GM13977 (cell line): ENCODE measurements around the gene TSPAN4.

Experiments used
- DNase-seq: peaks from one replicate; pipeline ENCODE4 v3.0.0; 2012; ENCODE audit warnings: low spot score
- CTCF ChIP-seq: IDR thresholded peaks from 2 replicates; pipeline ENCODE4 v1.5.1; 2012; ENCODE audit warnings: mild to moderate bottlenecking, control low read depth; ENCODE audit not compliant: insufficient read depth; ENCODE audit errors: extremely low read depth, missing control alignments
- in situ Hi-C: fragments of 300-500 bp; cut with MboI; formaldehyde crosslinking; loops from one replicate; pipeline ENCODE4 v1.12.0; 2022; ENCODE audit warnings: low sequenced_read_pairs, low pct_unique_long_range_greater_than_20kb, mixed read lengths, inconsistent platforms; ENCODE audit not compliant: unreplicated experiment

The TSPAN4 gene

GRCh38 chr11:825366-826226 lies 17.1 kb upstream of the TSPAN4 start:
- DNase-seq: no peak
- in situ Hi-C loops: no loop called here
- TF ChIP-seq CTCF: no peak

- TF ChIP-seq CTCF: no peak
- in situ Hi-C loops: no loop called here
- no peak for DNase-seq
These were observed 16.4 kb upstream of the TSPAN4 start for GRCh38 chr11:826227-826621.

GRCh38 chr11:826836-827145 lies 15.9 kb upstream of the TSPAN4 start:
- no peak for TF ChIP-seq CTCF
- DNase-seq: no peak
- in situ Hi-C loops: no loop called here

GRCh38 chr11:827146-827896 lies 15.3 kb upstream of the TSPAN4 start:
- TF ChIP-seq CTCF: peak; percentile 19
- in situ Hi-C loops: no loop called here
- peak; percentile 81 for DNase-seq

- TF ChIP-seq CTCF: no peak
- in situ Hi-C loops: no loop called here
- no peak for DNase-seq
These were observed 14.8 kb upstream of the TSPAN4 start, which contains the start of gene CRACR2B for GRCh38 chr11:827897-828192. Gene CRACR2B, plus strand, starts transcription at chr11:827919. Its CDS starts 689 bp downstream, at chr11:828608.

GRCh38 chr11:828506-829175 lies 14.0 kb upstream of the TSPAN4 start:
- no peak for DNase-seq
- TF ChIP-seq CTCF: no peak
- in situ Hi-C loops: no loop called here
